ENCODE results near the gene ZNF423.

The ZNF423 gene

DNA sequence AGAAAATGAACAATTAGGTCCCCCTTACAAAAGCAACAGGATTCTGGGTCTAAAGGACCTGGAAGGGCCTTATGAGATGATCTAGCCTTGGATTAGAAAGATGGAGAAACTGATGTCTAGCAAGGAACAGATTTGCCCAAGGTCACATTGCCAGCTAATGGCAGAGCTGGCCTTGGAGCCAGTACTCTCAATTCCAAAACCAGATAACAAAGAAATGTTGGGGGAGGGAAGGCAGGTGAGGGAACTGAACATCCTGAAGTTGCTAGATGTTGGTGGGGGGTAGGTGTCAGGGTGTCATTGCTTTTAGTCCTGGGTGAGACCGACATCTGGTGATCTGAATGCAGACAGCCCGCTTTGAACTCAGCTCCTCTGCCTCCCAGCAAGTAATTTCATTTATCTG, 11.3 kb upstream of the ZNF423 start:
- Histone ChIP-seq H3K27ac (no peak overlapping the region), H3K4me1 (no peaks in the 10 kb centered on the region), H3K36me3 (no peaks in the 10 kb centered on the region), H3K27me3 (no peaks in the 10 kb centered on the region), H3K4me3 (no peak overlapping the region), H3K9me3 (no peaks in the 10 kb centered on the region)
- no peak for DNase-seq
- TF ChIP-seq, protein P1, sequence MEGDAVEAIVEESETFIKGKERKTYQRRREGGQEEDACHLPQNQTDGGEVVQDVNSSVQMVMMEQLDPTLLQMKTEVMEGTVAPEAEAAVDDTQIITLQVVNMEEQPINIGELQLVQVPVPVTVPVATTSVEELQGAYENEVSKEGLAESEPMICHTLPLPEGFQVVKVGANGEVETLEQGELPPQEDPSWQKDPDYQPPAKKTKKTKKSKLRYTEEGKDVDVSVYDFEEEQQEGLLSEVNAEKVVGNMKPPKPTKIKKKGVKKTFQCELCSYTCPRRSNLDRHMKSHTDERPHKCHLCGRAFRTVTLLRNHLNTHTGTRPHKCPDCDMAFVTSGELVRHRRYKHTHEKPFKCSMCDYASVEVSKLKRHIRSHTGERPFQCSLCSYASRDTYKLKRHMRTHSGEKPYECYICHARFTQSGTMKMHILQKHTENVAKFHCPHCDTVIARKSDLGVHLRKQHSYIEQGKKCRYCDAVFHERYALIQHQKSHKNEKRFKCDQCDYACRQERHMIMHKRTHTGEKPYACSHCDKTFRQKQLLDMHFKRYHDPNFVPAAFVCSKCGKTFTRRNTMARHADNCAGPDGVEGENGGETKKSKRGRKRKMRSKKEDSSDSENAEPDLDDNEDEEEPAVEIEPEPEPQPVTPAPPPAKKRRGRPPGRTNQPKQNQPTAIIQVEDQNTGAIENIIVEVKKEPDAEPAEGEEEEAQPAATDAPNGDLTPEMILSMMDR (IDR thresholded peaks at IDR 0.05): no peak
- intact Hi-C loops (cut with DNase I; ENCODE audit: low total_unique reads): loop anchor here (10.0 kb wide), 1 partner anchor 162 kb away; no protein-coding TSS in a partner anchor

DNA sequence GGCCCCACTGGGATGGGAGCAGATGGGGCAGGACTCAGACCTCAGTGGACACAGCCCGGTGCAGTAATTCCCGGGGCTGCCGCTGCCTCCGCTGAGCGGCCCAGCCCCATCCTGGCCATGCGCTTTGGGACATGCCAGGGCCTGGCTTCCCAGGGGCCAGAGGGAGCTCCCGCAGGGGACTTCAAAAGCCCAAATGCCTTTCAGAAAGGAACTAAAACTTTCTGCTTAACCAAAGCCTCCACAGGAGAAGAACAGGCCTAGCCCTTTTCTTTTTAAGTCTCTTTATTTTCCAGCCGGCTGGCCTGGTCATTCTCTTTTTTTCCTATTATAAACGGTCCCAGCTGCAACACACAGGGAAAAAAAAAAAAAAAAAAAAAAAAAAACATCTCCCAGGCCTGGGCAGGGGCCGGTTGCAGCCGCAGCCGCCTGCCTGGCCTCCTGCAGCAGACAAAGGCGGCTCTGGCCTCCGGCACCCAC, 10.7 kb upstream of the ZNF423 start:
- no peak overlapping the region for H3K4me3 ChIP-seq
- TF ChIP-seq, protein P1 (IDR thresholded peaks at IDR 0.05): no peak
- H3K36me3 ChIP-seq: no peaks in the 10 kb centered on the region
- intact Hi-C loops (cut with DNase I; ENCODE audit: low total_unique reads): loop anchor here (10.0 kb wide), 1 partner anchor 162 kb away; no protein-coding TSS in a partner anchor
- no peak overlapping the region for H3K27ac ChIP-seq
- H3K4me1 ChIP-seq: no peaks in the 10 kb centered on the region
- no peaks in the 10 kb centered on the region for H3K9me3 ChIP-seq
- no peaks in the 10 kb centered on the region for H3K27me3 ChIP-seq
- DNase-seq: no peak

- TF ChIP-seq, protein P1 (IDR thresholded peaks at IDR 0.05): no peak
- no peak for DNase-seq
- no peak overlapping the region for H3K4me3 ChIP-seq
- H3K36me3 ChIP-seq: no peaks in the 10 kb centered on the region
- no peaks in the 10 kb centered on the region for H3K27me3 ChIP-seq
- peaks cover 0 to 21% (median 16%) of the 10 kb centered on the region in 4 donors for H3K4me1 ChIP-seq
- no peaks in the 10 kb centered on the region for H3K9me3 ChIP-seq
- H3K27ac ChIP-seq: no peak overlapping the region
- intact Hi-C loops (cut with DNase I; ENCODE audit: low total_unique reads): loop anchor here (10.0 kb wide), 1 partner anchor 158 kb away; no protein-coding TSS in a partner anchor
Observed at GRCh38 chr16:49862694-49863093, 6.8 kb upstream of the ZNF423 start.

- H3K9me3 ChIP-seq: no peaks in the 10 kb centered on the region
- intact Hi-C loops (cut with DNase I; ENCODE audit: low total_unique reads): loop anchor here (10.0 kb wide), 1 partner anchor 156 kb away; no protein-coding TSS in a partner anchor
Observed at GRCh38 chr16:49861299-49861698, 5.4 kb upstream of the ZNF423 start.

DNA sequence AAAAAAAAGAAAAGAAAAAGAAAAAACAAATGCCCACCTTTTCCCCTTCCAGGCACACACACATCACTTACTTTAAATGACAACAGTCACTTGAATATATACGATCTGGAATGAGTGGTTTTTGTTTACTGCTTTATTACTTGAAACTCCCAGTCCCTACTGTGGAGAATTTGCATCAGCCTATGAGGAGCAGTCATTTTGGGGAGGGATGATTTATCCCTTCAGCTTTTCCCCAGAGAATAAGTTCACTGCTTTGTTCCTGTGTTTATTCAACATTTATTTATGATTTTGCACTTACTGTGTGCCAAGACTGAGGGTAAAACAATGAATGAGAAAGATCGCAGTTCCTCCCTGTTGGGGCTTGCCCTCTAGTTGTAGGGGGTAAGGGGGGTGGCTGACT, 4.7 kb upstream of the ZNF423 start:
- no peak for DNase-seq
- peaks cover 0 to 31% (median 22%) of the 10 kb centered on the region in 4 donors for H3K4me1 ChIP-seq
- H3K27me3 ChIP-seq: no peaks in the 10 kb centered on the region
- no peak overlapping the region for H3K4me3 ChIP-seq
- intact Hi-C loops (cut with DNase I; ENCODE audit: low total_unique reads): loop anchor here (10.0 kb wide), 1 partner anchor 156 kb away; no protein-coding TSS in a partner anchor
- H3K27ac ChIP-seq: no peak overlapping the region
- no peaks in the 10 kb centered on the region for H3K9me3 ChIP-seq
- no peaks in the 10 kb centered on the region for H3K36me3 ChIP-seq
- TF ChIP-seq, protein P1 (IDR thresholded peaks at IDR 0.05): no peak

More at GRCh38 chr16:49861299-49861698, 5.4 kb upstream of the ZNF423 start:
- no peak overlapping the region for H3K4me3 ChIP-seq
- no peaks in the 10 kb centered on the region for H3K27me3 ChIP-seq
- no peak for DNase-seq
- H3K4me1 ChIP-seq: peaks cover 0 to 28% (median 20%) of the 10 kb centered on the region in 4 donors
- H3K36me3 ChIP-seq: no peaks in the 10 kb centered on the region
- H3K27ac ChIP-seq: no peak overlapping the region
- TF ChIP-seq, protein P1 (IDR thresholded peaks at IDR 0.05): no peak

Data from tibial artery (tissue), 4 donors.